Activated CD4-positive, CD25-positive, alpha-beta regulatory T cell (primary cell): ENCODE measurements around the gene POLR3B.
A peak's percentile ranks its signal among the peaks of the same experiment; 100 is the strongest.
"Not testable (repeated sequence)": the region's sequence is repeated elsewhere in the genome, so short reads cannot be mapped to it uniquely, and the experiment has no call there.

Source experiments
- DNase-seq, 4 experiments: peaks; one replicate each; lab custom pipeline; 2025; lab: John Stamatoyannopoulos, UW

POLR3B gene

DNA sequence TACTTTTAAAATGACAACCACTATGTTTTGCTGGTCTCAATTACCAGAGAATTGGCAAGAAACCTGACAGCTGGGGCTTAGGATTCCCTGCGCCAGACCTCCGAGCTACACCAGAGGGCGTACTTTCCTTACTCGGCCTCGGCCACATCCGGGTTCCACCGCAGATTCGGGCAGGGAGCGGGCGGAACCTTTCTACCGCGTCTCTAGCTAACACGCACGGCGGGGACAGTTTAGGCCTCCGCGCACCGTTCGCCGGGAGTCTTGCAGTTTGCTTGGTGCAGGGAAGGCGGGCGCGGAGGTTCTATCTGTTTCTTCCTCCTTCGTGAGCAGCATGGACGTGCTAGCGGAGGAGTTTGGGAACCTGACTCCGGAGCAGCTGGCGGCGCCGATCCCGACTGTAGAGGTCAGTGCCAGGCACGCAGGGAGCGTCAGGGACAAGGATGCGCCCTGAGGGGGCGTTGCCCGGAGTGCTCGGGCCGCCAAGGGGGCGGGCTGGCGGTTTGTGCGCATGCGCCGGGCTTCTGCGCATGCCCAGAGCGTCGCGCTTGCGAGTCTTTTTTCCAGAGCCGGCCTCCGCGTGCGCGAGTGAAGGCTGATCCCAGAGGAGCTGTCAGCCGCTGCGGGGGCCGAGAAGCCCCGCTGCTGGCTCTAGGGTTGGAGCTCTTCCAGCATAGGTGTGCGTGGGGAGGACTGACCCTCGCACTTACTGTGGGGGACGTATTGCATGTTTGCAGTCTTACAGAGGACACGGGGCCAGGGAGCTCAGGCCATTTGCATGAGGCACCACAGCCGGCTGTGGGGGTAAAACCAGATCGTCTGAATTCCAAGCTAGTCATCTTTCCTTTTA is at the start of gene POLR3B:
Gene POLR3B, plus strand, starts transcription at position 200 of the 847 bp plus-strand sequence. Its CDS starts 132 bp downstream, at position 332.
- DNase-seq, result peak; percentile 85 to 94 (median 91)

- no peak for DNase-seq
Observed at GRCh38 chr12:106308121-106308520, 49.4 kb upstream of the POLR3B start.

DNA sequence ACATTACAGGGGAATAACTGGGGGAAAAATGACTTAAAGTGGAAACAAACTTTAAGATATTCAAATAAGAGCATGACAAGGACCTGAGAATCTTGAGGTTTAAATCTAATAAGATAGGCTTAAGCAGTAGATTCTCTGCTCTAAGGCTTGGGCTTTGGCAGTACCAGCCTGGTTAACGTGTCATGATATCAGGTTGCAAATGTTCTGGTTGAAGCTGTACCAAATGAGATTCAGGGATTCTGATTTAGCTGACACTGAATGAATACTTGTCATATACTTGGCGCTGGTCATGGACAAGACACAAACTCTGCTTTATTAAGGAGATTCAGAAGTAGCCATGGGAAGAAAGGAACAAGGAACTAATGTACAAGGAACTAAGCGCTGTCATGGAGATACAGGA is 48.9 kb upstream of the POLR3B start:
- no peak for DNase-seq

GRCh38 chr12:106309671-106310505 is 47.7 kb upstream of the POLR3B start:
- DNase-seq, result no peak

GRCh38 chr12:106310687-106311086 is 46.9 kb upstream of the POLR3B start:
- DNase-seq, result no peak

GRCh38 chr12:106311139-106311538 is 46.4 kb upstream of the POLR3B start:
- DNase-seq, result no peak

GRCh38 chr12:106313413-106313812 is 44.1 kb upstream of the POLR3B start:
- not testable (repeated sequence) for DNase-seq

GRCh38 chr12:106315523-106315922 is 42.0 kb upstream of the POLR3B start:
- DNase-seq, result no peak

GRCh38 chr12:106317406-106318082 is 40.0 kb upstream of the POLR3B start:
- DNase-seq, result no peak

GRCh38 chr12:106321139-106321850 is 36.3 kb upstream of the POLR3B start:
- DNase-seq, result no peak

DNA sequence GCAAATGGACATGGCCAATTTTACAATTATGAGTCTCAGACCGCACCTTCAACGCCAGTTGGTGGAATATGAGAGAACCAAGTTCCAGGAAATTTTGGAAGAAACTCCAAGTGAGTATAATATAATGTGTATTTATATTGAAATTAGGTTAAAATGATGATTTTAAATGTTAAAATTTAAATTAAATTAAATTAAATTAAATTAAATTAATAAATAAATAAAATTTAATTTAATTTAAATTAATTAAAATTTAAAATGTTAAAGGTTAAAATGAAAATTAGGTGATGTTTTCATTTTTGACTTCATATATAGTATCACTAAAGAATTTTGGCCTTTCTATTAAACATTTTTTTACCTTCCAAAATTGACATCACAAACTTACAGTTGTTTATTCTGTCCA is 34.0 kb upstream of the POLR3B start:
- DNase-seq, result no peak

- DNase-seq, result no peak
Observed at GRCh38 chr12:106327309-106327869, 30.2 kb upstream of the POLR3B start.

DNA sequence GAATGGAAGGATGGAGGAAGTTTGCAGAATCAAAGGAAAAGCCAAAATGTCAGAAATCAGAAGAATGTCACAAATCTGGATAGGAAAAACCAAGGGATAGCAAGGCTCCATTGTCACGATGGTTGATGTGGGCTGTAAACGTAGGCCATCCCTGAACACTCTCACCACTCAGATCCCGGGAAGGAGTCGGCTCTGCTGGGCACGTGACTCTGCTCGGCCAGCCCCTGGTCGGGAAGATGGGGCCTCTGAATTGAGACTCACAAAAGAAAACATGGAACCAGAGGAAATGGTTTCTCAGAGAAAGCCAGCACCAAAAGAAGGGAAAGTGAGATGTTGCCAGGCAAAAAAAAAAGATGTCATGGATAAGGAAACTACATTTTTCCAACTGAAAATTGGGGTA is 28.8 kb upstream of the POLR3B start:
- DNase-seq, result no peak

DNA sequence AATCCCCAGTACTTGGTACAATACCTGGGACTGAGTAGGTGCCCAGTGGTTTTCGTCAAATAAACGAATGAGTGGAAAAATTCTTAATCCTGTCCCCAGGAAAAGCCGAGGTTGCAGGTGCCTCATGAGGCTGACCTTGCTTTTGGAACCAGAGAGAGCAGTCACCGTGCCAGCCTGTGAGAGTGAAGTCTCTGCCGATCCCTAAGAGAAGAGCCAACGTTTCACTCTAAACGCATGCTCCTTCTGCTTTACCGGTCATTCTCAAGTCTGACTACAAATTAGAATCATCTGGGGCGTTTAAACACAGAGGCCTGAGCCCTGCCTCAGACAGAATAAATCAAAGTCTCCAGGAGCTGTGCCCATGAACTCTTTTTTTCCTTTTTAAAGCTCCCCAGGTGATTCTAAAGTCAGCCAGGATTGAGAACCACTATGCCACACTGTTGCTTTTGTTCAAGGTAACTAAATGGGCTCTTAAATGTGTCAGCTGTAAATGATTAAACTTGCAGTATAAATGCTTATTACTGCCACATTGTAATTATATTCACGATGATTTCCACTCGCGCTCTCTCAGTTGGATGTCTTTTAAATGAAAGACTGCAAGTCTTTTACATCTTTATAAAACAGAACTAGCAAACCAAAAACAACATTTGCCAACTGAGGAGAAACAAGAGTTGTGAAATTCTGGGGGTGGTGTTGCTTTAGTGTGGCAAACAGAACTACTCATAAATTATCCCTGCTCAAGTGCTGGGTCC is 28.1 kb upstream of the POLR3B start:
- no peak for DNase-seq

GRCh38 chr12:106331599-106331998 is 25.9 kb upstream of the POLR3B start:
- DNase-seq, result no peak

DNA sequence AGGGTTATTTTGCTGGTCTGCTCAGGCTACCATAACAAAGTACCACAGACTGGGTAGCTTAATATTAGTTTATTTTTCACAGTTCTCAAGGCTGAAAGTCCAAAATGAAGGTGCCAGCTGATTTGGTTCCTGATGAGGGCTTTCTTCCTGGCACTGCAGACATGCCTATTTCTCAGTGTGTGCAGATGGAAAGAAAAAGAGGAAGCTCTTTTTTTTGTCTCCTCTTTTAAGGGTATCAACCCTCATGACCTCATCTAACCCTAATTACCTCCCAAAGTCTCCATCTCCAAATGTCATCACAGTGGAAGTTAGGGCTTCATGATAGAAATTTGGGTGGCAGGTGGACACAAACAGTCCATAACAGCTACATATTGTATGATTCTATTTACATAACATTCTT is 25.0 kb upstream of the POLR3B start:
- no peak for DNase-seq

DNA sequence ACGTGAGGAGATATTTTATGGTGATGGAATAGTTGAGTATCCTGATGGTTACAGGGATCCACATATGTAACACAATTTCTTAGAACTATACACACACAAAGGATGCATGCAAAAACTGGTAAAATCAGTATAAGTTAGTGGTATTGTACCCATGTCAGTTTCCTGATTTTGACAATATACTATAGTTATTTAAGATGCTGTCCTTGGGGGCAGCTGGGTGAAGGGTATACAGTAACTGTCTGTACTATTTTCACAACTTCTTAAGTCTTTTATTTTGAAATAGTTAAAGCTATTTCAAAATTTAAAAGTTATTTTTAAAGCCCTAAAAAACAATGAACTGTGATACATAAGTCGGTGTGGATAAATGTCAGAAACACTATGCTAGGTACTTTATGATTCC is 24.5 kb upstream of the POLR3B start:
- DNase-seq, result no peak

DNA sequence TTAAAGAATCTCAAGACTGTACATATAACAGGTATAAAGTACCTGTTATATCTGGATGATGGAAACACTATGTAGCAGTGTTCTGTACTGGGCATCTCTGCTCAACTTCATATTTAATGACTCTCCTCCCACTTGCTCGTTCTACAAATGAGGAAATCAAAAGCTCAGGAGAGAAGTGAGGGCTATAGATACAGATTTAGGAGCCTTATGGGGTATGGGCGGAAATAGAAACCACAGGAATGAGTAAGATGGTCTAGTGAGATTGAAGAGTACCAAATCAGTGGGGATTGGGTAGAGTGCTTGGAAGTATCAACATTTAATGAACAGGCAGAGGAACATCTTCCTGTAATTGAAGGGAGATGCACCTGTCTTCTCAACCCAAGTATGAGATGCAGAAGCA is 23.8 kb upstream of the POLR3B start:
- DNase-seq, result no peak

- DNase-seq, result no peak
Observed at GRCh38 chr12:106341086-106341877, 16.3 kb upstream of the POLR3B start.
